Measurements from ENCODE around the gene RNFT2.

Gene RNFT2

GRCh38 chr12:116780942-116781341, 42.8 kb downstream of the RNFT2 start:
- no peaks in the 10 kb centered on the region for H3K9me3 ChIP-seq (ENCODE audit: control insufficient read depth, insufficient read depth, low read depth, low read length)
- no peak overlapping the region for H3K27ac ChIP-seq (ENCODE audit: extremely low read depth, low read depth, low read length)
- peaks cover 0 to 45% of the 10 kb centered on the region in 2 experiments; a peak in 1 of 3 replicates for H3K36me3 ChIP-seq (ENCODE audit: control insufficient read depth in 2 of 2, insufficient read depth in 1 of 2, low read length in 2 of 2)
- H3K4me1 ChIP-seq (ENCODE audit: control insufficient read depth, insufficient read depth, low read length), result no peaks in the 10 kb centered on the region
- TF ChIP-seq ZNF132 (tag by site-specific recombination; IDR thresholded peaks at IDR 0.05; ENCODE audit: borderline replicate concordance) (no peak), ZXDB (tag by site-specific recombination; IDR thresholded peaks at IDR 0.05) (no peak)
- H3K4me3 ChIP-seq (ENCODE audit: low read depth, low read length), result no peak overlapping the region
- CTCF ChIA-PET, result no interaction called here
- POLR2A ChIA-PET, result no interaction called here

- TF ChIP-seq ZIC2 (tag by site-specific recombination; IDR thresholded peaks at IDR 0.05) (no peak), ZNF791 (tag by site-specific recombination; IDR thresholded peaks at IDR 0.05) (no peak), SCRT2 (tag by site-specific recombination; IDR thresholded peaks at IDR 0.05) (peak; percentile 57; the same call in 1 of the 2 replicates)
- Histone ChIP-seq H3K9me3 (ENCODE audit: control insufficient read depth, insufficient read depth, low read depth, low read length) (no peaks in the 10 kb centered on the region), H3K36me3 (ENCODE audit: control insufficient read depth in 2 of 2, insufficient read depth in 1 of 2, low read length in 2 of 2) (peaks cover 0 to 54% of the 10 kb centered on the region in 2 experiments; a peak in 2 of 3 replicates), H3K4me1 (ENCODE audit: control insufficient read depth, insufficient read depth, low read length) (no peaks in the 10 kb centered on the region), H3K27ac (ENCODE audit: extremely low read depth, low read depth, low read length) (no peak overlapping the region), H3K4me3 (ENCODE audit: low read depth, low read length) (no peak overlapping the region)
- ChIA-PET POLR2A (interaction anchor here (1.7 kb wide), 1 partner anchor 45 kb away, joined by 4 read pairs; the partner anchor contains the start of gene RNFT2), CTCF (no interaction called here)
Measured at GRCh38 chr12:116783525-116784237, 45.6 kb downstream of the RNFT2 start.

GRCh38 chr12:116784238-116784612, 46.1 kb downstream of the RNFT2 start:
- H3K36me3 ChIP-seq (ENCODE audit: control insufficient read depth in 2 of 2, insufficient read depth in 1 of 2, low read length in 2 of 2), result peaks cover 0 to 49% of the 10 kb centered on the region in 2 experiments; a peak in 2 of 3 replicates
- no peaks in the 10 kb centered on the region for H3K9me3 ChIP-seq (ENCODE audit: control insufficient read depth, insufficient read depth, low read depth, low read length)
- POLR2A ChIA-PET, result interaction anchor here (1.7 kb wide), 1 partner anchor 46 kb away, joined by 4 read pairs; the partner anchor contains the start of gene RNFT2
- CTCF ChIA-PET, result no interaction called here
- no peaks in the 10 kb centered on the region for H3K4me1 ChIP-seq (ENCODE audit: control insufficient read depth, insufficient read depth, low read length)
- H3K4me3 ChIP-seq (ENCODE audit: low read depth, low read length), result no peak overlapping the region
- H3K27ac ChIP-seq (ENCODE audit: extremely low read depth, low read depth, low read length), result no peak overlapping the region
- TF ChIP-seq KLF9 (tag by site-specific recombination; IDR thresholded peaks at IDR 0.05; ENCODE audit: low read depth), result no peak
- no peak for TF ChIP-seq ZNF292 (tag by site-specific recombination; IDR thresholded peaks at IDR 0.05; ENCODE audit: borderline replicate concordance, low read depth)
- no peak for TF ChIP-seq ZNF621 (tag by site-specific recombination; IDR thresholded peaks at IDR 0.05)
- no peak for TF ChIP-seq ZNF26 (tag by site-specific recombination; IDR thresholded peaks at IDR 0.05)
- TF ChIP-seq ZNF837 (tag by site-specific recombination; IDR thresholded peaks at IDR 0.05), result no peak
- no peak for TF ChIP-seq INSM2 (tag by site-specific recombination; IDR thresholded peaks at IDR 0.05)
- TF ChIP-seq ZNF138 (tag by site-specific recombination; IDR thresholded peaks at IDR 0.05; ENCODE audit: borderline replicate concordance), result no peak
- no peak for TF ChIP-seq ZBTB7A (tag by site-specific recombination; IDR thresholded peaks at IDR 0.05; ENCODE audit: low read depth)
- TF ChIP-seq ZNF544 (tag by site-specific recombination; IDR thresholded peaks at IDR 0.05), result no peak
- TF ChIP-seq ZNF341 (tag by site-specific recombination; IDR thresholded peaks at IDR 0.05; ENCODE audit: low read depth), result no peak
- no peak for TF ChIP-seq ZNF423 (tag by site-specific recombination; IDR thresholded peaks at IDR 0.05)
- no peak for TF ChIP-seq ZBTB26 (tag by site-specific recombination; optimal IDR thresholded peaks at IDR 0.05)
- no peak for TF ChIP-seq ZNF174 (tag by site-specific recombination; IDR thresholded peaks at IDR 0.05)
- no peak for TF ChIP-seq ZNF624 (tag by site-specific recombination; IDR thresholded peaks at IDR 0.05)
- no peak for TF ChIP-seq ZNF350 (tag by site-specific recombination; IDR thresholded peaks at IDR 0.05)
- no peak for TF ChIP-seq YY2 (tag by site-specific recombination; IDR thresholded peaks at IDR 0.05)
- no peak for TF ChIP-seq ZNF501 (tag by site-specific recombination; IDR thresholded peaks at IDR 0.05)
- TF ChIP-seq ZBTB1 (tag by site-specific recombination; IDR thresholded peaks at IDR 0.05), result no peak
